Fibroblast of upper back skin (primary cell): ENCODE measurements around the gene PRKD2.
A peak's percentile ranks its signal among the peaks of the same experiment; 100 is the strongest.

ENCODE experiments used
- DNase-seq: peaks from one replicate; pipeline ENCODE4 v3.0.0-alpha.2; 2013

PRKD2 gene

GRCh38 chr19:46717034-46717715, at the start of gene PRKD2:
TSS of gene PRKD2 (minus strand) at chr19:46717114. CDS start at chr19:46716370, 744 bp downstream.
- DNase-seq = peak; percentile 78

DNA sequence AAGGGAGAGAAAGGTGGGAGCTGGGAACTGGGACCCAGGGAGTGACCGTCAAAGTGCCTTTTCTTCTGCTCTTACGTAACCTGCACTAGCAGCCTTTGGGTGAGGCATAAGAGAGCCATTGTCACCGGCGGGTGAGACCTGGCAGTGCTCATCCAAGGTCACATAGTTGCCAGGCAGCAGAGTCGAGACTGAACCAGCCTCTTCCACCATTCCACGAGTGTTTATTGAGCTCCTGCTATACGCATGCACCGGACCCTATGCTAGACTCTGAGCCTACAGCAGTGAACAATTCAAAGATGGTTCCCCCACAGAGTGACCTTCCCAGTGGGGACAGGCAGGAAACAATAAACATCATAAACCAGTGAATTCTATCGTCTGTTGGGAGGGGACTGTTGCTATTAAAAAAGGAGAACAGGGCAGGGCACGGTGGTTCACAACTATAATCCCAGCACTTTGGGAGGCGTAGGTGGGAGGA, 47.9 kb upstream of the PRKD2 start:
- DNase-seq = no peak

GRCh38 chr19:46762245-46762890, 45.5 kb upstream of the PRKD2 start:
- no peak for DNase-seq

DNA sequence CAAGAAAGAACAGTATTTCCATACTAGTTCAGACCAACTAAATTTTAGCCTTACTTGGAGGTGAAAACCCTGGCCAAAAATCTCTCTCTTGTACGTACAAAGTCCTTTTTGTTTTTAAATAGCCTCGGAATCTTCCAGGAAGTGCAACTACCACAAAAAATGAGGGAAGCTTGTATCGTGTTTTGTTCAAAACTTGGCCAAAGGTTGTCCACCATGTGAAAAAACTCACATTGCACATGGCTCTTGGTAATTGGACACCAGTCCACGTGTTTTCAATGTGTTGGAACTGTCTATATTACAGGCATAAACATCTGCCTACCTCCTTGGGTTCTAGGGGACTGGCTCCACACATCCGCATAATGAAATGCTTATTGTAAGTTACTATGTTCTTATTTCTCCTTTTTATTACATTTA, 44.5 kb upstream of the PRKD2 start:
- DNase-seq = peak; percentile 75

DNA sequence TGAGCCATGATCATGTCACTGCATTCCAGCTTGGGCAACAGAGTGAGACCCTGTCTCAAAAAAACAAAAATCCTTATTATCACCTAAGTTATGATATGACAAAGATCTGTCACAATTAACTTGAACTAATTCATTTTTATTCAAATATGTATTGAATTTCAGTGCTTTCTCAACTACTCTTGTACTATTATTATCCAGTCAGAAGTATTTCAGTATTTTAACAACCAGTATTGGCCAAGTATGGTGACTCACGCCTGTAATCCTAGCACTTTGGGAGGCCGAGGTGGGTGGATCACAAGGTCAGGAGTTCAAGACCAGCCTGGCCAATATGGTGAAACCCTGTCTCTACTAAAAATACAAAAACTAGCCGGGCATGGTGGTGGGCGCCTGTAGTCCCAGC, 44.0 kb upstream of the PRKD2 start:
- DNase-seq = peak; percentile 45

GRCh38 chr19:46760363-46760762, 43.4 kb upstream of the PRKD2 start:
- no peak for DNase-seq

- DNase-seq = peak; percentile 99
These were observed 43.0 kb upstream of the PRKD2 start for GRCh38 chr19:46759817-46760333.

DNA sequence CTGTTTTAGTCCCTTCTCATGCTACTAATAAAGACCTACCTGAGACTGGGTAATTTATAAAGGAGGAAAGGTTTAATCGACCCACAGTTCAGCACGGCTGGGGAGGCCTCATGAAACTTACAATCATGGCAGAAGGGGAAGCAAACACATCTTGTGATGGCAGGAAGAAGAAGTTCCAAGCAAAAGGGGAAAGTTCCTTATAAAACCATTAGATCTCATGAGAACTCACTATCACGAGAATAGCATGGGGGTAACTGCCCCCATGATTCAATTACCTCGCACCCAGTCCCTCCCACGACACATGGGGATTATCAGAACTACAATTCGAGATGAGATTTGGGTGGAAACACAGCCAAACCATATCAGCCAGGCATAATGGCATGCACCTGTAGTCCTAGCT, 42.3 kb upstream of the PRKD2 start:
- no peak for DNase-seq

DNA sequence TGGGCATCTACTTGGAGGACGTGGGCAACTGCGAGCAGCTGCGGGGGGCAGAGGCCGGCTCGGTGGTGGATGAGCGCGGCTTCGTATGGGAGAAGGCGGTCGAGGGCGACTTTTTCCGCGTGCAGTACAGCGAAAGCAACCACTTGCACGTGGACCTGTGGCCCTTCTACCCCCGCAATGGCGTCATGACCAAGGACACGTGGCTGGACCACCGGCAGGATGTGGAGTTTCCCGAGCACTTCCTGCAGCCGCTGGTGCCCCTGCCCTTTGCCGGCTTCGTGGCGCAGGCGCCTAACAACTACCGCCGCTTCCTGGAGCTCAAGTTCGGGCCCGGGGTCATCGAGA, 39.6 kb upstream of the PRKD2 start:
- no peak for DNase-seq

DNA sequence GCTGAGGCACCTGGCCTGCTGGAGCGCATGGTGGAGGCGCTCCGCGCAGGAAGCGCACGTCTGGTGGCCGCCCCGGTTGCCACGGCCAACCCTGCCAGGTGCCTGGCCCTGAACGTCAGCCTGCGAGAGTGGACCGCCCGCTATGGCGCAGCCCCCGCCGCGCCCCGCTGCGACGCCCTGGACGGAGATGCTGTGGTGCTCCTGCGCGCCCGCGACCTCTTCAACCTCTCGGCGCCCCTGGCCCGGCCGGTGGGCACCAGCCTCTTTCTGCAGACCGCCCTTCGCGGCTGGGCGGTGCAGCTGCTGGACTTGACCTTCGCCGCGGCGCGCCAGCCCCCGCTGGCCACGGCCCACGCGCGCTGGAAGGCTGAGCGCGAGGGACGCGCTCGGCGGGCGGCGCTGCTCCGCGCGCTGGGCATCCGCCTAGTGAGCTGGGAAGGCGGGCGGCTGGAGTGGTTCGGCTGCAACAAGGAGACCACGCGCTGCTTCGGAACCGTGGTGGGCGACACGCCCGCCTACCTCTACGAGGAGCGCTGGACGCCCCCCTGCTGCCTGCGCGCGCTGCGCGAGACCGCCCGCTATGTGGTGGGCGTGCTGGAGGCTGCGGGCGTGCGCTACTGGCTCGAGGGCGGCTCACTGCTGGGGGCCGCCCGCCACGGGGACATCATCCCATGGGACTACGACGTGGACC, 39.1 kb upstream of the PRKD2 start:
- DNase-seq = no peak

DNA sequence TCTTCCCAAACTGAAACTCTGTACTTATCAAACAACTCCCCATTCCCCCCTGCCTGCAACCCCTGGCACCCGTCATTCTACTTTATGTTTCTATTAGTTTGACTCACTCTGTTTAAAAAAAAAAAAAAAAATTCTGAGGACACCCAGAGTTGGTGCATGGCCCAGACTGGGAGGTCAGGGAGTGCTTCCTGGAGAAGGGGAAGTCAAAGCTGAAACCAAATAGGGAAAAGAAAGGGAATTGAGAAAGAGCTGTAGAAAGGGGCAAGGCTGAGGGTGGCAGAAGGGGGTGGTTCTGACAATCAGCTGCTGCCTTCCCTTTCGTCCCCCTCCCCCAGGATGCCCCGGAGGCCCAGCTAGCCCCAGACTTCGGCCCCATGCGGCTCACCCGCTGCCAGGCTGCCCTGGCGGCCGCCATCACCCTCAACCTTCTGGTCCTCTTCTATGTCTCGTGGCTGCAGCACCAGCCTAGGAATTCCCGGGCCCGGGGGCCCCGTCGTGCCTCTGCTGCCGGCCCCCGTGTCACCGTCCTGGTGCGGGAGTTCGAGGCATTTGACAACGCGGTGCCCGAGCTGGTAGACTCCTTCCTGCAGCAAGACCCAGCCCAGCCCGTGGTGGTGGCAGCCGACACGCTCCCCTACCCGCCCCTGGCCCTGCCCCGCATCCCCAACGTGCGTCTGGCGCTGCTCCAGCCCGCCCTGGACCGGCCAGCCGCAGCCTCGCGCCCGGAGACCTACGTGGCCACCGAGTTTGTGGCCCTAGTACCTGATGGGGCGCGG, 38.4 kb upstream of the PRKD2 start:
- DNase-seq = peak; percentile 59

DNA sequence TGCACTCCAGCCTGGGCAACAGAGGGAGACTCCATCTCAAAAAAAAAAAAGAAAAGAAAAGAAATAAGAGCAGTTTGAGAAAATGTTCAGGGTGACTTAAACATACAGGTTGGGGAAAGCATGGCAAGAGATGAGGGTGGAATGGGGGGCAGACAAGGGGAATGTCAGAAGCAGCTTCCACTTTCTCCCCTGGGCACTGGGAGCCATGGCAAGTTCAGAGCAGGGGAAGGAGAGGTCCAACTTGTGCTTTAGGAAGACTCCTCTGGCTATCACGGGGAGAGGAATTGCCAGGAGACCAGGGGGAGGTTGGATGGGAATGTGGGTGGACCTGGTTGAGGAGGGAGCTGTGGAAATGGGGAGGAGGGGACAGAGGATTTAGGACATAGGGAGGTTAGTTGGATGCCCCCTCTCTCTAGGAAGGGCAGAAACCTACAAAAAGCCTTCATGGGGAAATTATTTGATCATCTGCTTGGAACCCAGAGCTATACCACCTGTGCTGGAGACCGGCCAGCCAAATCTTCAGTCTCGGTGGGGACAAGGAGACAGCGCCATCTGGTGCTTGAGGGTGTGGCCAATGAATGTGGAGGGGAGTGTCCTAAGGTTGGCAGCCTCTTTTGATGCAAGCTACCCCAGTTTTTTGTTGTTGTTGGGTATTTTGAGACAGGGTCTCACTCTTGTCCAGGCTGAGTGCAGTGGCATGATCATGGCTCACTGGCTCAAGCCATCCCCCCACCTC, 36.7 kb upstream of the PRKD2 start:
- DNase-seq = peak; percentile 28

DNA sequence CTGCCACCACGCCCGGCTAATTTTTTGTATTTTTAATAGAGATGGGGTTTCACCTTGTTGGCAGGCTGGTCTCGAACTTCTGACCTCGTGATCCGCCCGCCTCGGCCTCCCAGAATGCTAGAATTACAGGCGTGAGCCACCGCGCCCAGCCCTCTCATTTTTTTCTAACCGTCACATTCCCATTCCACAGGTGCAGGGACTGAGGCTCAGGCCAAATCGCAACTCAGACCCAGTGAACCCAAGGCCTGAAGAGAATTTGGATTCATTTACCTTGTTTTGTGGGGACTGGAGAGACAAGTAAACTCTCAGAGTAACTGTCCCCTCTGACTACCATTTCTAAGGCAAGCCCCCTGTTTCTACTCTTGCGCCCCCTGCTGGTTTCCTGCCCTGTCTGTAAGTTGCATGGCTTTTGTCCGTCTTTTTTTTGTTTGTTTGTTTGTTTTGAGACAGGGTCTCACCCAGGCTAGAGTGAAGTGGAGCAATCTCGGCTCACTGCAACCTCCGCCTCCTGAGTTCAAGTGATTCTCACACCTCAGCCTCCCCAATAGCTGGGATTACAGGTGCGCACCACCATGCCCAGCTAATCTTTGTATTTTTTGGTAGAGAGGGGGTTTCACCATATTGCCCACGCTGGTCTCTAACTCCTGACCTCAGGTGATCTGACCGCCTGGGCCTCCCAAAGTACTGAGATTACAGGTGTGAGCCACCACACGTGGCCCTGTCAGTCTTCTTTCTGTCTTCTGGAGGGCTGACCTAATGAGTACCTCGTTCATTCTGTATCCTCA, 31.6 kb upstream of the PRKD2 start:
- DNase-seq = peak; percentile 48

GRCh38 chr19:46746281-46747057, 29.6 kb upstream of the PRKD2 start, which contains the start of gene STRN4:
TSS of gene STRN4 (minus strand) at chr19:46746450. CDS start at chr19:46746430, 20 bp downstream.
- peak; percentile 45 for DNase-seq

DNA sequence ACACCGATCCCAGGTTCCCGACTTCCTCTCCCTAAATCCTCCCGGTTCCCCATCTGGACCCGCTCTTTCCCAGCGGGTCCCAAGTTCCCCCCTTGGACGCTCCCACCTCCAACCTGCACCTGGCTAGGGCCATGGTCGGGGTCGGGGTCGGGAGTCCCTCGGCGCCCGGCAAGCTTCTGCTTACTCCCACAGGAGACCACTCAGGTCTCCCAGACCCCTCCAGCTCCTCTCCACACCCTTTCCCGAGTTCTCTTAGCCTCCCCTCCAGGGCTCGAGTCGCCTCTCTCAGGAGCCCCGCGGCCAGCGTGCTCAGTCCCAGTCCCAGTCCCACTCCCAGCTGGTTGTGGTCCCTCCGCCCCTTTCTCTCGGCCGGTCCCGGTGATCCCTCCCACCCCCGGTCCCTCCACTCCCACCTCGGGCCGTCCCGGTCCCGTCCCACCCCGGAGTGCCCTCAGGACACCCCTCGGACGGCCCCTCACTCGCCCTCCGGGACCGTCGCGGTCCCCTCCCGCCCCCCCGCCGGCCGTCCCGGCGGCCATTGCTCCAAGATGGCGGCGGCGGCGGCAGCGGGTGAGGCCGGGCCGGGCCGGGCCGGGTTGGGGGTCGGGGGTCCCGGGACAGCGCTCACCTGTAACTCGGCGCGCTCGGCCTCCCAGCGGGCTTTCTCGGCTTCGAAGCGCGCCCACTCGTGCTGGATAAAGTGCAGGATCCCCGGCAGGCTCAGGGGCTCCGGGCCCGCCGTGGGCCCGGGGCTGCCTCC, 28.8 kb upstream of the PRKD2 start, which contains the start of gene FKRP:
Gene FKRP (plus strand): TSS at position 537 of the 760 bp plus-strand sequence. CDS start 9,394 bp downstream, outside the sequence.
- DNase-seq = no peak

DNA sequence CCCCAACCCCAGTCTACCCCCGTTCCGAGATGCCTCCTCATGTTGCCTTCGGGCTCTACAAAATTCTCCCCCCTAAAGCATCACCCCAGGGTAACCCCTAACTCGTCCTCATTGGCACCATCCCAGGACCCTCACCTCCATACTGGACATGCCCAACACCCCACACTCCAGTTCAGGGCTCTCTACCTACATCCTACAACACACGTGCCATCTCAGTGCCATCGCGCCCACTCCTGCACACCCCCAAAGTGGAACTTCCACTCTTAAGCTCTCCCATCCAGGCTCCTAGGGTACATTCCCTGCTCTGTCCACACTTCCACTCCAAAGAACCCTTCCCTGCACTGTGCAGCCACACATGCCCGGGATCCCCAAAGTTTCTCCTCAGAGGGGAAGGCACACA, 28.1 kb upstream of the PRKD2 start:
- DNase-seq = no peak

GRCh38 chr19:46744005-46744691, 27.2 kb upstream of the PRKD2 start:
- no peak for DNase-seq

- no peak for DNase-seq
These were observed 26.1 kb upstream of the PRKD2 start for GRCh38 chr19:46742926-46743480.

DNA sequence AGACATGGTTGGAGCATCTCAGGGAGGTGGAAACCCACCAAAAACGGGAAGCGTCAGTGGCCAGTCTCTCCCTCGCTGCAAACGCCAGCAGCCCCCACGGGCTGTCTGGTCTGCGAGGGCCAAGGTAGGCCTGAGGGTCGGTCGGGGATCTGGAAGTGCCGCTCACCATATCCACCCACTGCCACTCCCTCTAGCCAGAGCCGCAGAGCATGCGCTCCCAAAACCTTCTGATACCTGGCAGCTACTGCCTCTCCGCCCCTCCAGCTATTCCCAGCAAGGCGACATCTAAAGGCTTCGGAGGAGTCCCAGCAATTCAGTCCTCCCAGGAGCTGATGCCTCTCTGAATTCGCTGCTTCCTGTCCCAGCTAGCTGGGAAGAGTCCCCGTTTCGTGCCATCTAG, 24.5 kb upstream of the PRKD2 start:
- DNase-seq = no peak
